Keratinocyte (primary cell): ENCODE results near the gene C4orf54. TPM values are rescaled to one million over a fixed set of nuclear protein-coding genes. Genes with fewer than 3 reads are reported as not detected.

ENCODE experiments used
- DNase-seq: peaks from one replicate; pipeline ENCODE4 v3.0.0-alpha.2; 2011; ENCODE audit warnings: low read depth, missing footprints, low spot score
- FAIRE-seq: peaks from 2 replicates; lab custom pipeline; 2011; peaks lifted over from hg19 to GRCh38; lab: Jason Lieb, UNC
- H2AFZ ChIP-seq: 2 replicates; pipeline ENCODE4 v1.6.0; 2012; ENCODE audit warnings: low read length, control low read depth, inconsistent platforms; ENCODE audit not compliant: control insufficient read depth
- H3K27ac ChIP-seq: 2 replicates; pipeline ENCODE4 v1.5.1; 2011; ENCODE audit warnings: low read length; ENCODE audit not compliant: control insufficient read depth, insufficient read depth
- H3K27me3 ChIP-seq: 3 replicates; pipeline ENCODE4 v1.6.0; 2011; ENCODE audit warnings: low read length; ENCODE audit not compliant: control insufficient read depth, insufficient read depth; ENCODE audit errors: extremely low read depth
- H3K36me3 ChIP-seq, 2 experiments: 2 replicates in 1 of 2; 3 replicates in 1 of 2; pipeline ENCODE4 v1.5.1; 2011; ENCODE audit warnings: low read length in 2 of 2, mild to moderate bottlenecking in 1 of 2; ENCODE audit not compliant: control insufficient read depth in 2 of 2, insufficient read depth in 2 of 2; ENCODE audit errors: extremely low read depth in 1 of 2
- H3K4me1 ChIP-seq: 3 replicates; pipeline ENCODE4 v1.5.1; 2011; ENCODE audit warnings: low read length; ENCODE audit not compliant: control insufficient read depth, insufficient read depth; ENCODE audit errors: extremely low read depth
- H3K4me2 ChIP-seq: 3 replicates; pipeline ENCODE4 v1.6.0; 2011; ENCODE audit warnings: low read depth, low read length; ENCODE audit not compliant: control insufficient read depth, insufficient read depth; ENCODE audit errors: extremely low read depth
- H3K4me3 ChIP-seq, 3 experiments: fragments of 200-600 bp in 1 of 3; sonication (generic) in 1 of 3; 2 replicates in 2 of 3; 3 replicates in 1 of 3; pipeline ENCODE4 v1.5.1; 2011 to 2016; ENCODE audit warnings: low read length in 3 of 3, mild to moderate bottlenecking in 3 of 3, control low read depth in 2 of 3, inconsistent platforms in 1 of 3, low read depth in 1 of 3, mixed read lengths in 1 of 3, mixed run types in 1 of 3, moderate library complexity in 1 of 3; ENCODE audit not compliant: control insufficient read depth in 2 of 3, insufficient read depth in 2 of 3; ENCODE audit errors: extremely low read depth in 1 of 3
- H3K79me2 ChIP-seq: 2 replicates; pipeline ENCODE4 v1.6.0; 2012; ENCODE audit warnings: low read length; ENCODE audit not compliant: control insufficient read depth, insufficient read depth
- H3K9ac ChIP-seq: 3 replicates; pipeline ENCODE4 v1.6.0; 2011; ENCODE audit warnings: low read length; ENCODE audit not compliant: control insufficient read depth, insufficient read depth; ENCODE audit errors: extremely low read depth
- H3K9me1 ChIP-seq: 3 replicates; pipeline ENCODE4 v1.6.0; 2011; ENCODE audit warnings: low read length; ENCODE audit not compliant: control insufficient read depth, insufficient read depth; ENCODE audit errors: extremely low read depth
- H3K9me3 ChIP-seq: 2 replicates; pipeline ENCODE4 v1.5.1; 2012; ENCODE audit warnings: low read depth, low read length; ENCODE audit not compliant: control insufficient read depth
- H4K20me1 ChIP-seq: 3 replicates; pipeline ENCODE4 v1.6.0; 2011; ENCODE audit warnings: low read length; ENCODE audit not compliant: control insufficient read depth, insufficient read depth; ENCODE audit errors: extremely low read depth
- CTCF ChIP-seq, 3 experiments: IDR thresholded peaks in 1 of 3; conservative IDR thresholded peaks in 1 of 3; optimal IDR thresholded peaks in 1 of 3; 2 replicates in 2 of 3; 3 replicates in 1 of 3; pipeline versions ENCODE3 to v1.5.1; 2011; ENCODE audit warnings: low read length in 3 of 3, mild to moderate bottlenecking in 3 of 3, moderate library complexity in 2 of 3, control low read depth in 1 of 3, inconsistent platforms in 1 of 3; ENCODE audit not compliant: insufficient read depth in 2 of 3; ENCODE audit errors: extremely low read depth in 1 of 3
- EZH2 ChIP-seq: IDR thresholded peaks from one replicate; pipeline ENCODE4 v1.6.1; 2012; ENCODE audit warnings: inconsistent platforms, mild to moderate bottlenecking, low read length, moderate library complexity
- dilution Hi-C: fragments of 300-500 bp; cut with MboI; formaldehyde crosslinking; loops from one replicate; pipeline ENCODE4 v1.7.0; 2020; ENCODE audit warnings: low sequenced_read_pairs; ENCODE audit not compliant: extremely low pct_ligation_motif_present
- polyA plus RNA-seq, 5 experiments: library from polyadenylated mRNA; depleted of rRNA in 3 of 5; stranded (reverse) in 3 of 5; stranded (forward) in 1 of 5; unstranded in 1 of 5; fragments of >200 nt; gene quantifications; 1 replicate in 1 of 5; 2 replicates in 3 of 5; 3 replicates in 1 of 5; pipeline versions ENCODE4 v1.2.1 to v1.2.3, GENCODE V29; 2011 to 2012; ENCODE audit warnings: missing spikeins in 2 of 5, low read depth in 1 of 5, low replicate concordance in 1 of 5

Gene C4orf54
- polyA plus RNA-seq, 1 donor (not counting 4 experiments of a cell fraction or from before 2014, with no cell fraction given), result 0.01 TPM

GRCh38 chr4:99648321-99648720, 9.3 kb downstream of the C4orf54 start:
- Histone ChIP-seq H3K36me3 (no peaks in the 10 kb centered on the region), H2AFZ (no peak overlapping the region), H3K4me1 (no peaks in the 10 kb centered on the region), H3K9ac (no peak overlapping the region), H3K9me1 (no peaks in the 10 kb centered on the region), H3K4me3 (no peak overlapping the region), H3K9me3 (no peaks in the 10 kb centered on the region), H3K27ac (no peak overlapping the region), H3K4me2 (no peak overlapping the region), H3K79me2 (no peaks in the 10 kb centered on the region), H3K27me3 (peaks cover 21% of the 10 kb centered on the region), H4K20me1 (no peaks in the 10 kb centered on the region)
- FAIRE-seq (no peak), DNase-seq (no peak)
- TF ChIP-seq CTCF (optimal IDR thresholded peaks at IDR 0.05 in 1 of 3, IDR thresholded peaks at IDR 0.05 in 1 of 3, conservative IDR thresholded peaks at IDR 0.05 in 1 of 3; ENCODE audit: extremely low read depth in 1 of 3, insufficient read depth in 2 of 3, low read length in 3 of 3), result no peak
- TF ChIP-seq EZH2, result no peak
- dilution Hi-C loops, result no loop called here

- Histone ChIP-seq H3K27ac (no peak overlapping the region), H3K79me2 (no peaks in the 10 kb centered on the region), H3K4me2 (no peak overlapping the region), H3K27me3 (peaks cover 19% of the 10 kb centered on the region), H3K4me1 (no peaks in the 10 kb centered on the region), H4K20me1 (no peaks in the 10 kb centered on the region), H3K9me1 (no peaks in the 10 kb centered on the region), H2AFZ (no peak overlapping the region), H3K36me3 (no peaks in the 10 kb centered on the region), H3K9ac (no peak overlapping the region), H3K4me3 (no peak overlapping the region), H3K9me3 (no peaks in the 10 kb centered on the region)
- dilution Hi-C loops, result no loop called here
- FAIRE-seq, result no peak
- no peak for TF ChIP-seq EZH2
- TF ChIP-seq CTCF (optimal IDR thresholded peaks at IDR 0.05 in 1 of 3, IDR thresholded peaks at IDR 0.05 in 1 of 3, conservative IDR thresholded peaks at IDR 0.05 in 1 of 3; ENCODE audit: extremely low read depth in 1 of 3, insufficient read depth in 2 of 3, low read length in 3 of 3), result no peak
- DNase-seq, result no peak
Measured at GRCh38 chr4:99647071-99647470, 10.6 kb downstream of the C4orf54 start.
